ENCODE results near the gene ARHGEF12. TPM values are rescaled to one million over a fixed set of nuclear protein-coding genes. Genes with fewer than 3 reads are reported as not detected.

Gene ARHGEF12
- total RNA-seq, 1 experiment from 2014 or later, result 132 TPM

DNA sequence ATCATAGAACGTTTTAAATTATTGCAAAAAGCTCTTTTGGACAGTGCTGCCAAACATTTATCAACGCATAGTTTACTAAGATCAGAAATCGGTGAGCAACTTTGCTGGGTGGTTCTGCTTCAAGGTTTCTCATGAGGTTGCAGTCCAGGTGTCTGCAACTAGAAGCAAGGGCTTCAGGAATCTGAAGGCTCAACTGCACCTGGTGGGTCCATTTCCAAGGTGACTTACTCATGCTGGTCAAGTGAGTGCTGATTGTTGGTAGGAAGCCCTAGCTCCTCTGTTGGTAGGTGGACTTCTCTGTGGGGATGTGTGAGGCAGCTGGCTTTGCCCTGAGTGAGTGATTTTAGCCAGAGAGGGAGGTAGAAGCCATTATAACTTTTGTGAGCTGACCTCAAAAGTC is 22.5 kb downstream of the ARHGEF12 start:
- no TSS peak for BruUV-seq (replicated peaks)
- ChIA-PET CTCF (no interaction called here), POLR2A (ENCODE audit: low non-redundant PET) (no interaction called here)
- H3K27ac ChIP-seq (ENCODE audit: low read depth, low read length, poor library complexity, severe bottlenecking), result no peak overlapping the region
- peaks cover 15% of the 10 kb centered on the region for H3K4me1 ChIP-seq (ENCODE audit: insufficient read depth, low read length, poor library complexity, severe bottlenecking)
- intact Hi-C loops (cut with micrococcal nuclease; ENCODE audit: unreplicated experiment), result no loop called here
- no peak for DNase-seq (ENCODE audit: low spot score)
- no peak for TF ChIP-seq EZH2 (IDR thresholded peaks at IDR 0.05; ENCODE audit: borderline replicate concordance, low read depth, low read length, poor library complexity, severe bottlenecking)
- TF ChIP-seq CTCF (conservative IDR thresholded peaks at IDR 0.05; ENCODE audit: low read depth, low read length), result no peak
- H3K27me3 ChIP-seq (replicated peaks; ENCODE audit: insufficient read depth, low read depth, low read length, poor library complexity), result no peaks in the 10 kb centered on the region
- no peaks in the 10 kb centered on the region for H3K9me3 ChIP-seq (ENCODE audit: low read depth, low read length, poor library complexity, severe bottlenecking)
- no peak overlapping the region for H3K4me3 ChIP-seq (ENCODE audit: low read depth, low read length, poor library complexity, severe bottlenecking)
- no peaks in the 10 kb centered on the region for H3K36me3 ChIP-seq (ENCODE audit: insufficient read depth, low read length, poor library complexity, severe bottlenecking)

GRCh38 chr11:120363436-120363835 is 27.2 kb downstream of the ARHGEF12 start:
- ChIA-PET CTCF (no interaction called here), POLR2A (ENCODE audit: low non-redundant PET) (no interaction called here)
- H3K4me3 ChIP-seq (ENCODE audit: low read depth, low read length, poor library complexity, severe bottlenecking), result no peak overlapping the region
- no peaks in the 10 kb centered on the region for H3K4me1 ChIP-seq (ENCODE audit: insufficient read depth, low read length, poor library complexity, severe bottlenecking)
- intact Hi-C loops (cut with micrococcal nuclease; ENCODE audit: unreplicated experiment), result no loop called here
- TF ChIP-seq EZH2 (IDR thresholded peaks at IDR 0.05; ENCODE audit: borderline replicate concordance, low read depth, low read length, poor library complexity, severe bottlenecking) (no peak), CTCF (conservative IDR thresholded peaks at IDR 0.05; ENCODE audit: low read depth, low read length) (no peak)
- H3K27ac ChIP-seq (ENCODE audit: low read depth, low read length, poor library complexity, severe bottlenecking), result no peak overlapping the region
- H3K27me3 ChIP-seq (replicated peaks; ENCODE audit: insufficient read depth, low read depth, low read length, poor library complexity), result no peaks in the 10 kb centered on the region
- H3K9me3 ChIP-seq (ENCODE audit: low read depth, low read length, poor library complexity, severe bottlenecking), result no peaks in the 10 kb centered on the region
- no peaks in the 10 kb centered on the region for H3K36me3 ChIP-seq (ENCODE audit: insufficient read depth, low read length, poor library complexity, severe bottlenecking)
- no TSS peak for BruUV-seq (replicated peaks)
- DNase-seq (ENCODE audit: low spot score), result no peak

GRCh38 chr11:120365512-120365911 is 29.3 kb downstream of the ARHGEF12 start:
- TF ChIP-seq CTCF (conservative IDR thresholded peaks at IDR 0.05; ENCODE audit: low read depth, low read length), result no peak
- no peak for TF ChIP-seq EZH2 (IDR thresholded peaks at IDR 0.05; ENCODE audit: borderline replicate concordance, low read depth, low read length, poor library complexity, severe bottlenecking)
- Histone ChIP-seq H3K36me3 (ENCODE audit: insufficient read depth, low read length, poor library complexity, severe bottlenecking) (no peaks in the 10 kb centered on the region), H3K27ac (ENCODE audit: low read depth, low read length, poor library complexity, severe bottlenecking) (no peak overlapping the region), H3K4me3 (ENCODE audit: low read depth, low read length, poor library complexity, severe bottlenecking) (no peak overlapping the region), H3K4me1 (ENCODE audit: insufficient read depth, low read length, poor library complexity, severe bottlenecking) (peaks cover 4% of the 10 kb centered on the region), H3K27me3 (replicated peaks; ENCODE audit: insufficient read depth, low read depth, low read length, poor library complexity) (no peaks in the 10 kb centered on the region), H3K9me3 (ENCODE audit: low read depth, low read length, poor library complexity, severe bottlenecking) (no peaks in the 10 kb centered on the region)
- intact Hi-C loops (cut with micrococcal nuclease; ENCODE audit: unreplicated experiment), result no loop called here
- CTCF ChIA-PET, result no interaction called here
- POLR2A ChIA-PET (ENCODE audit: low non-redundant PET), result no interaction called here
- no TSS peak for BruUV-seq (replicated peaks)
- no peak for DNase-seq (ENCODE audit: low spot score)
